Measurements from ENCODE around the gene SLC9A8.

SLC9A8 gene

GRCh38 chr20:49812507-49813304, at the start of gene SLC9A8 (continued):
- no peak for TF ChIP-seq ZNF2 (tag by site-specific recombination; IDR thresholded peaks at IDR 0.05)
- no peak for TF ChIP-seq SCRT2 (tag by site-specific recombination; IDR thresholded peaks at IDR 0.05)
- TF ChIP-seq ZNF248 (tag by site-specific recombination; IDR thresholded peaks at IDR 0.05) = no peak
- TF ChIP-seq ZNF155 (tag by site-specific recombination; IDR thresholded peaks at IDR 0.05) = no peak
- no peak for TF ChIP-seq TSHZ1 (tag by site-specific recombination; IDR thresholded peaks at IDR 0.05; ENCODE audit: borderline replicate concordance)
- TF ChIP-seq ZFHX2 (tag by site-specific recombination; conservative IDR thresholded peaks at IDR 0.05) = peak; percentile 95
- TF ChIP-seq ZNF544 (tag by site-specific recombination; IDR thresholded peaks at IDR 0.05) = no peak
- TF ChIP-seq HOXD13 (CRISPR knock-in tag; IDR thresholded peaks at IDR 0.05; ENCODE audit: borderline replicate concordance) = no peak
- TF ChIP-seq ZNF280C (tag by site-specific recombination; IDR thresholded peaks at IDR 0.05) = no peak
- no peak for TF ChIP-seq ZNF785 (tag by site-specific recombination; IDR thresholded peaks at IDR 0.05)
- peak; percentile 26; the same call in 1 of the 2 replicates for TF ChIP-seq ZNF449 (tag by site-specific recombination; IDR thresholded peaks at IDR 0.05)
- TF ChIP-seq ZNF639 (tag by site-specific recombination; IDR thresholded peaks at IDR 0.05) = no peak
- TF ChIP-seq ZSCAN5A (tag by site-specific recombination; IDR thresholded peaks at IDR 0.05) = no peak
- peak; percentile 74 for TF ChIP-seq ZSCAN30 (tag by site-specific recombination; IDR thresholded peaks at IDR 0.05)
- no peak for TF ChIP-seq HOXC10 (CRISPR knock-in tag; IDR thresholded peaks at IDR 0.05)
- no peak for TF ChIP-seq TCF7L2 (IDR thresholded peaks at IDR 0.05; ENCODE audit: borderline replicate concordance, low read depth, low read length)
- no peak for TF ChIP-seq ZFP3 (tag by site-specific recombination; IDR thresholded peaks at IDR 0.05; ENCODE audit: low read depth)
- 0 out of 2 replicates have a peak, but pooled peaks have one; percentile 25 for TF ChIP-seq BCL11B (tag by site-specific recombination; IDR thresholded peaks at IDR 0.05; ENCODE audit: low read depth)
- TF ChIP-seq ZNF843 (tag by site-specific recombination; IDR thresholded peaks at IDR 0.05) = 0 out of 2 replicates have a peak, but pooled peaks have one; percentile 9
- TF ChIP-seq ZBTB21 (tag by site-specific recombination; IDR thresholded peaks at IDR 0.05) = peak; percentile 77
- TF ChIP-seq EGR2 (tag by site-specific recombination; IDR thresholded peaks at IDR 0.05; ENCODE audit: low read depth) = peak; percentile 94
- no peak for TF ChIP-seq ZNF777 (tag by site-specific recombination; IDR thresholded peaks at IDR 0.05; ENCODE audit: borderline replicate concordance)
- no peak for TF ChIP-seq MEIS1 (CRISPR knock-in tag; IDR thresholded peaks at IDR 0.05; ENCODE audit: borderline replicate concordance)
- TF ChIP-seq ZNF37A (tag by site-specific recombination; IDR thresholded peaks at IDR 0.05) = no peak
- peak; percentile 91 for TF ChIP-seq SP3 (tag by site-specific recombination; IDR thresholded peaks at IDR 0.05)
- 0 out of 2 replicates have a peak, but pooled peaks have one; percentile 16 for TF ChIP-seq ZBTB7A (tag by site-specific recombination; IDR thresholded peaks at IDR 0.05; ENCODE audit: low read depth)
- TF ChIP-seq KLF1 (tag by site-specific recombination; IDR thresholded peaks at IDR 0.05) = peak; percentile 81
- no peak for TF ChIP-seq SALL2 (tag by site-specific recombination; IDR thresholded peaks at IDR 0.05; ENCODE audit: borderline replicate concordance)
- TF ChIP-seq ZNF473 (tag by site-specific recombination; IDR thresholded peaks at IDR 0.05) = no peak
- TF ChIP-seq ZNF600 (tag by site-specific recombination; IDR thresholded peaks at IDR 0.05) = no peak; the same call in 1 of the 2 replicates

Data from HEK293 (cell line).